IMR-90 (cell line): ENCODE measurements around the gene NALCN.

Experiments
- CEBPB ChIP-seq: IDR thresholded peaks from 2 replicates; pipeline ENCODE4 v1.6.1; 2012; ENCODE audit warnings: low read depth, low read length, improper control_type of control experiment
- CTCF ChIP-seq: conservative IDR thresholded peaks from 2 replicates; pipeline ENCODE4 v1.5.1; 2012; ENCODE audit warnings: mild to moderate bottlenecking, low read depth, low read length, improper control_type of control experiment
- FOS ChIP-seq: fragments of 150-350 bp; IDR thresholded peaks from 2 replicates; pipeline ENCODE4 v1.6.1; 2016; ENCODE audit warnings: low read depth, low read length
- MAFK ChIP-seq: IDR thresholded peaks from 2 replicates; pipeline ENCODE4 v1.6.1; 2012; ENCODE audit warnings: low read depth, low read length, improper control_type of control experiment
- NFE2L2 ChIP-seq: fragments of 150-350 bp; IDR thresholded peaks from 2 replicates; pipeline ENCODE4 v1.6.1; 2016; ENCODE audit warnings: low read depth, mild to moderate bottlenecking, low read length
- POLR2A ChIP-seq: IDR thresholded peaks from 2 replicates; pipeline ENCODE4 v1.6.1; 2012; ENCODE audit warnings: mild to moderate bottlenecking, low read depth, low read length
- RAD21 ChIP-seq: IDR thresholded peaks from 2 replicates; pipeline ENCODE4 v1.6.1; 2012; ENCODE audit warnings: low read length, improper control_type of control experiment
- RFX5 ChIP-seq: IDR thresholded peaks from 2 replicates; pipeline ENCODE4 v1.8.0; 2012; ENCODE audit warnings: low read depth, mild to moderate bottlenecking, low read length, moderate library complexity
- SMC3 ChIP-seq: fragments of 150-350 bp; IDR thresholded peaks from 2 replicates; pipeline ENCODE4 v1.6.1; 2016; ENCODE audit warnings: low read depth, mild to moderate bottlenecking, antibody characterized with exemption, low read length, moderate library complexity
- USF2 ChIP-seq: fragments of 150-350 bp; IDR thresholded peaks from 2 replicates; pipeline ENCODE4 v1.6.1; 2017; ENCODE audit warnings: mild to moderate bottlenecking, antibody characterized with exemption, low read length, low read depth

- TF ChIP-seq CEBPB (no peak), CTCF (no peak), RFX5 (no peak), RAD21 (no peak), SMC3 (no peak), USF2 (no peak), MAFK (no peak), POLR2A (no peak), FOS (no peak), NFE2L2 (no peak)
Observed at GRCh38 chr13:101457176-101457575, 40.9 kb upstream of the NALCN start.
